Suprapubic skin (tissue), 4 donors: ENCODE data around the gene KCNT2. TPM values are rescaled to one million over a fixed set of nuclear protein-coding genes. Genes with fewer than 3 reads are reported as not detected.

Source experiments
- DNase-seq, 2 donors: peaks; one replicate each; pipeline ENCODE4 v3.0.0-alpha.2; 2019; ENCODE audit warnings: low spot score in 2 of 2
- H3K27ac ChIP-seq: fragments of 200-600 bp; sonication (generic); one replicate; pipeline ENCODE4 v1.5.1; 2019
- H3K27me3 ChIP-seq: fragments of 200-600 bp; sonication (generic); one replicate; pipeline ENCODE4 v1.5.1; 2019
- H3K36me3 ChIP-seq: fragments of 200-600 bp; sonication (generic); one replicate; pipeline ENCODE4 v1.5.1; 2019
- H3K4me1 ChIP-seq: fragments of 200-600 bp; sonication (generic); one replicate; pipeline ENCODE4 v1.5.1; 2019
- H3K4me3 ChIP-seq: fragments of 200-600 bp; sonication (generic); one replicate; pipeline ENCODE4 v1.5.1; 2019; ENCODE audit warnings: mild to moderate bottlenecking
- H3K9me3 ChIP-seq: fragments of 200-600 bp; sonication (generic); one replicate; pipeline ENCODE4 v1.5.1; 2019
- CTCF ChIP-seq, 2 donors: fragments of 200-600 bp in 1 of 2; fragments of 450-650 bp in 1 of 2; sonication (generic) in 1 of 2; IDR thresholded peaks; one replicate each; pipeline ENCODE4 v1.5.1; 2016 to 2019; ENCODE audit warnings: antibody characterized with exemption in 2 of 2, mild to moderate bottlenecking in 1 of 2, moderate library complexity in 1 of 2
- EP300 ChIP-seq: sonication (generic); formaldehyde crosslinking; IDR thresholded peaks from one replicate; pipeline ENCODE4 v1.6.1; 2017; ENCODE audit warnings: antibody characterized with exemption
- POLR2A ChIP-seq, 2 donors: fragments of 450-650 bp; IDR thresholded peaks; one replicate each; pipeline ENCODE4 v1.6.1; 2017; ENCODE audit warnings: antibody characterized with exemption in 2 of 2, mild to moderate bottlenecking in 2 of 2, moderate library complexity in 2 of 2
- POLR2AphosphoS5 ChIP-seq, 3 donors: sonication (generic); formaldehyde crosslinking; IDR thresholded peaks; one replicate each; pipeline ENCODE4 v1.6.1; 2017; ENCODE audit warnings: antibody characterized with exemption in 3 of 3
- WGBS: methylation state at CpG from one replicate; pipeline ENCODE4 v1.1.5; 2018; 5-methylcytosine and 5-hydroxymethylcytosine counted together
- total RNA-seq, 4 donors: library from RNA; depleted of rRNA; stranded (reverse); fragments of >200 nt; gene quantifications; one replicate each; pipeline ENCODE4 v1.1.0, GENCODE V29; 2016

KCNT2 gene
- total RNA-seq, 4 donors from 2014 or later, result 0.34 to 2.5 (median 0.34) TPM

- Histone ChIP-seq H3K9me3 (no peaks in the 10 kb centered on the region), H3K27ac (peak overlapping the region; percentile 17), H3K36me3 (no peaks in the 10 kb centered on the region), H3K27me3 (no peaks in the 10 kb centered on the region), H3K4me3 (no peak overlapping the region), H3K4me1 (no peaks in the 10 kb centered on the region)
- TF ChIP-seq POLR2A (IDR thresholded peaks at IDR 0.05) (no peak), EP300 (no peak), POLR2AphosphoS5 (IDR thresholded peaks at IDR 0.05) (no peak), CTCF (IDR thresholded peaks at IDR 0.05) (no peak)
- 22% methylated on average over 2 of the region's 2 CpGs for WGBS
- DNase-seq, result no peak
Observed at GRCh38 chr1:196407358-196408051, 200.7 kb downstream of the KCNT2 start.

GRCh38 chr1:196405839-196406238 is 202.4 kb downstream of the KCNT2 start:
- no peak for TF ChIP-seq CTCF (IDR thresholded peaks at IDR 0.05)
- TF ChIP-seq POLR2AphosphoS5 (IDR thresholded peaks at IDR 0.05), result no peak
- no peak for TF ChIP-seq EP300
- TF ChIP-seq POLR2A (IDR thresholded peaks at IDR 0.05), result no peak
- no peak overlapping the region for H3K4me3 ChIP-seq
- H3K36me3 ChIP-seq, result no peaks in the 10 kb centered on the region
- H3K27ac ChIP-seq, result no peak overlapping the region
- DNase-seq, result no peak
- H3K27me3 ChIP-seq, result no peaks in the 10 kb centered on the region
- H3K9me3 ChIP-seq, result no peaks in the 10 kb centered on the region
- WGBS, result 88% methylated on average over 2 of the region's 2 CpGs
- peaks cover 5% of the 10 kb centered on the region for H3K4me1 ChIP-seq

GRCh38 chr1:196403803-196404690 is 204.2 kb downstream of the KCNT2 start:
- Histone ChIP-seq H3K9me3 (no peaks in the 10 kb centered on the region), H3K27me3 (no peaks in the 10 kb centered on the region), H3K4me1 (peaks cover 11% of the 10 kb centered on the region), H3K36me3 (no peaks in the 10 kb centered on the region), H3K4me3 (no peak overlapping the region), H3K27ac (no peak overlapping the region)
- TF ChIP-seq CTCF (IDR thresholded peaks at IDR 0.05), result no peak
- no peak for TF ChIP-seq EP300
- TF ChIP-seq POLR2AphosphoS5 (IDR thresholded peaks at IDR 0.05), result no peak
- TF ChIP-seq POLR2A (IDR thresholded peaks at IDR 0.05), result no peak
- DNase-seq, result no peak
- WGBS, result 75% methylated on average over 7 of the region's 7 CpGs

GRCh38 chr1:196401891-196402290 is 206.3 kb downstream of the KCNT2 start:
- H3K27ac ChIP-seq, result no peak overlapping the region
- H3K9me3 ChIP-seq, result no peaks in the 10 kb centered on the region
- no peak for TF ChIP-seq EP300
- TF ChIP-seq POLR2A (IDR thresholded peaks at IDR 0.05), result no peak
- no peak for TF ChIP-seq CTCF (IDR thresholded peaks at IDR 0.05)
- TF ChIP-seq POLR2AphosphoS5 (IDR thresholded peaks at IDR 0.05), result no peak
- peaks cover 11% of the 10 kb centered on the region for H3K4me1 ChIP-seq
- no peak overlapping the region for H3K4me3 ChIP-seq
- no peak for DNase-seq
- no peaks in the 10 kb centered on the region for H3K36me3 ChIP-seq
- H3K27me3 ChIP-seq, result no peaks in the 10 kb centered on the region

GRCh38 chr1:196401452-196401833 is 206.8 kb downstream of the KCNT2 start:
- H3K4me3 ChIP-seq, result no peak overlapping the region
- DNase-seq, result no peak
- no peaks in the 10 kb centered on the region for H3K9me3 ChIP-seq
- H3K27ac ChIP-seq, result peak overlapping the region; percentile 16
- peaks cover 11% of the 10 kb centered on the region for H3K4me1 ChIP-seq
- H3K36me3 ChIP-seq, result no peaks in the 10 kb centered on the region
- TF ChIP-seq POLR2A (IDR thresholded peaks at IDR 0.05), result no peak
- TF ChIP-seq CTCF (IDR thresholded peaks at IDR 0.05), result no peak
- no peak for TF ChIP-seq EP300
- no peak for TF ChIP-seq POLR2AphosphoS5 (IDR thresholded peaks at IDR 0.05)
- no peaks in the 10 kb centered on the region for H3K27me3 ChIP-seq
- WGBS, result 31% methylated on average over 1 of the region's 1 CpG
